GM12878 (cell line): ENCODE data around the gene GGTLC2. TPM values are rescaled to one million over a fixed set of nuclear protein-coding genes. Genes with fewer than 3 reads are reported as not detected.

Source experiments
- ASH2L ChIP-seq: fragments of 300-600, 200-600 bp; sonication (generic); IDR thresholded peaks from 2 replicates; pipeline ENCODE4 v1.6.1; 2017; ENCODE audit warnings: low read depth, mild to moderate bottlenecking, borderline replicate concordance
- NFYA ChIP-seq: IDR thresholded peaks from 2 replicates; pipeline ENCODE4 v1.6.1; 2011; ENCODE audit warnings: low read depth, mild to moderate bottlenecking, low read length, improper control_type of control experiment, borderline replicate concordance
- SIX5 ChIP-seq: IDR thresholded peaks from 2 replicates; pipeline ENCODE4 v1.6.1; 2011; ENCODE audit warnings: mild to moderate bottlenecking, low read depth, low read length, moderate library complexity; ENCODE audit not compliant: severe bottlenecking
- SMARCA5 ChIP-seq: fragments of 450-650 bp; IDR thresholded peaks from 2 replicates; pipeline ENCODE4 v1.6.1; 2017; ENCODE audit warnings: mild to moderate bottlenecking
- ZNF217 ChIP-seq: fragments of 450-650 bp; IDR thresholded peaks from 2 replicates; pipeline ENCODE4 v1.6.1; 2017; ENCODE audit warnings: antibody characterized with exemption, mild to moderate bottlenecking
- polyA plus RNA-seq, 11 experiments: library from polyadenylated mRNA; depleted of rRNA in 4 of 11; unstranded in 6 of 11; stranded (reverse) in 5 of 11; fragments of >200 nt; fragmentation: Nextera tagmentation in 4 of 11; fragmentation: Illumina TruSeq in 1 of 11; extraction: Ambion mirVana in 4 of 11; extraction: Trizol in 1 of 11; gene quantifications; 1 replicate in 1 of 11; 2 replicates in 10 of 11; pipeline versions ENCODE4 v1.2.1 to v1.2.3, GENCODE V29; 2011 to 2016; ENCODE audit warnings: inconsistent platforms in 2 of 11, missing spikeins in 2 of 11, low read depth in 1 of 11
- total RNA-seq, 4 experiments: library from RNA; depleted of rRNA in 3 of 4; stranded (reverse); fragments of >200 nt in 3 of 4; fragmentation: Illumina TruSeq in 1 of 4; extraction: Trizol in 1 of 4; gene quantifications; 2 replicates each; pipeline versions ENCODE4 v1.2.1 to v1.2.3, GENCODE V29; 2013 to 2021
- TF ChIP-seq, protein P1 (sequence below): IDR thresholded peaks from 2 replicates; pipeline ENCODE4 v1.6.1; 2012; ENCODE audit warnings: improper control_type of control experiment, low read depth, low read length; ENCODE audit not compliant: insufficient replicate concordance
- TF ChIP-seq, protein P2 (sequence below): IDR thresholded peaks from 2 replicates; pipeline ENCODE4 v1.6.1; 2012; ENCODE audit warnings: low read depth, low read length, improper control_type of control experiment

Gene GGTLC2
- total and polyA plus RNA-seq, 10 of the 15 experiments (the other 5 are each of a cell fraction or from before 2014, with no cell fraction given) = not detected

DNA sequence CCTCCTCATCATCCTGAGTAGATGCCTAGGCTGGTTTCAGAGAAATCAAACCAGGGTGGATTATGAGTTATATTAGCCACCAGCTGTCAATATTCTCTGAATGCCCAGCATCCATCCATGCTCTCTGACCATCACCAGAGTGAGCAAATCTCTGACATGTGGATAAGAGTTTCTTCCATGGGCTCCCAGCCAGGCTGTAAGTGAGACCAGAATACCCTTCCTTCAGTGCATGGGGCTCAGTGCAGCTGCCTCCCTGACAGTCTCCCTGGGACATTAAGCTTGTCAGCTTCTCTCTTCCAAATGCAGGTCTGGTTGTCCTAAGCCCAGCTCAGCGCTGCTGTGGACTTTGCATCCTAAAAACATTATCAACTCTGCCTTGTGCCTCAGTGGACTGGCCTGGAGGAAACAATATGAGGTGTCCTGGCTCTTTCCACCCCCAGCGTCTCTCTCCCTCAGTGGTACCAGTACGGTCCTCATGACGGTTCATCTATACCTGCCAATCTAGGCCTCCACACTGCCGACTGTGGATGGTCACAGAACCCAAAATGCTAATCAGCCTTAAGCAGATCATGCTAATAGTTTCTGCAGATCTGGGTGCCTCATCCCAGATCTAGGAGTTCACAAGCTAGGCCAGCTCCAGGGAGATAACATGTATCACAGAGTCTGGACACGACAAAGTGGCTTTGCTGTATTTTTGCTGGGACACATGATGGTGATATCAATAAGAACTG is 43.7 kb upstream of the GGTLC2 start (continued):
- TF ChIP-seq, protein P1, sequence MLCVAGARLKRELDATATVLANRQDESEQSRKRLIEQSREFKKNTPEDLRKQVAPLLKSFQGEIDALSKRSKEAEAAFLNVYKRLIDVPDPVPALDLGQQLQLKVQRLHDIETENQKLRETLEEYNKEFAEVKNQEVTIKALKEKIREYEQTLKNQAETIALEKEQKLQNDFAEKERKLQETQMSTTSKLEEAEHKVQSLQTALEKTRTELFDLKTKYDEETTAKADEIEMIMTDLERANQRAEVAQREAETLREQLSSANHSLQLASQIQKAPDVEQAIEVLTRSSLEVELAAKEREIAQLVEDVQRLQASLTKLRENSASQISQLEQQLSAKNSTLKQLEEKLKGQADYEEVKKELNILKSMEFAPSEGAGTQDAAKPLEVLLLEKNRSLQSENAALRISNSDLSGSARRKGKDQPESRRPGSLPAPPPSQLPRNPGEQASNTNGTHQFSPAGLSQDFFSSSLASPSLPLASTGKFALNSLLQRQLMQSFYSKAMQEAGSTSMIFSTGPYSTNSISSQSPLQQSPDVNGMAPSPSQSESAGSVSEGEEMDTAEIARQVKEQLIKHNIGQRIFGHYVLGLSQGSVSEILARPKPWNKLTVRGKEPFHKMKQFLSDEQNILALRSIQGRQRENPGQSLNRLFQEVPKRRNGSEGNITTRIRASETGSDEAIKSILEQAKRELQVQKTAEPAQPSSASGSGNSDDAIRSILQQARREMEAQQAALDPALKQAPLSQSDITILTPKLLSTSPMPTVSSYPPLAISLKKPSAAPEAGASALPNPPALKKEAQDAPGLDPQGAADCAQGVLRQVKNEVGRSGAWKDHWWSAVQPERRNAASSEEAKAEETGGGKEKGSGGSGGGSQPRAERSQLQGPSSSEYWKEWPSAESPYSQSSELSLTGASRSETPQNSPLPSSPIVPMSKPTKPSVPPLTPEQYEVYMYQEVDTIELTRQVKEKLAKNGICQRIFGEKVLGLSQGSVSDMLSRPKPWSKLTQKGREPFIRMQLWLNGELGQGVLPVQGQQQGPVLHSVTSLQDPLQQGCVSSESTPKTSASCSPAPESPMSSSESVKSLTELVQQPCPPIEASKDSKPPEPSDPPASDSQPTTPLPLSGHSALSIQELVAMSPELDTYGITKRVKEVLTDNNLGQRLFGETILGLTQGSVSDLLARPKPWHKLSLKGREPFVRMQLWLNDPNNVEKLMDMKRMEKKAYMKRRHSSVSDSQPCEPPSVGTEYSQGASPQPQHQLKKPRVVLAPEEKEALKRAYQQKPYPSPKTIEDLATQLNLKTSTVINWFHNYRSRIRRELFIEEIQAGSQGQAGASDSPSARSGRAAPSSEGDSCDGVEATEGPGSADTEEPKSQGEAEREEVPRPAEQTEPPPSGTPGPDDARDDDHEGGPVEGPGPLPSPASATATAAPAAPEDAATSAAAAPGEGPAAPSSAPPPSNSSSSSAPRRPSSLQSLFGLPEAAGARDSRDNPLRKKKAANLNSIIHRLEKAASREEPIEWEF = no peak
- no peak for TF ChIP-seq NFYA
- no peak for TF ChIP-seq SIX5
- TF ChIP-seq ASH2L = no peak
- TF ChIP-seq SMARCA5 = no peak
- TF ChIP-seq ZNF217 = no peak
- TF ChIP-seq, protein P2, sequence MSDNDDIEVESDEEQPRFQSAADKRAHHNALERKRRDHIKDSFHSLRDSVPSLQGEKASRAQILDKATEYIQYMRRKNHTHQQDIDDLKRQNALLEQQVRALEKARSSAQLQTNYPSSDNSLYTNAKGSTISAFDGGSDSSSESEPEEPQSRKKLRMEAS = no peak
